Ovary (tissue), 9 donors: ENCODE measurements around the gene USP9X. TPM values are rescaled to one million over a fixed set of nuclear protein-coding genes. Genes with fewer than 3 reads are reported as not detected.

ENCODE experiments used
- DNase-seq, 5 donors: peaks; one replicate each; pipeline ENCODE4 v3.0.0-alpha.2; 2019 to 2020
- H3K27ac ChIP-seq, 2 donors: fragments of 200-600 bp; one replicate each; pipeline versions ENCODE4 v1.5.1 to v1.8.0; 2019 to 2022
- H3K27me3 ChIP-seq: fragments of 200-600 bp; one replicate; pipeline ENCODE4 v1.8.0; 2022
- H3K36me3 ChIP-seq: fragments of 200-600 bp; sonication (generic); one replicate; pipeline ENCODE4 v1.5.1; 2019
- H3K4me1 ChIP-seq: one replicate; pipeline ENCODE4 v1.8.1; 2013; ENCODE audit warnings: mild to moderate bottlenecking, moderate library complexity; ENCODE audit not compliant: insufficient read depth
- H3K4me3 ChIP-seq: fragments of 200-600 bp; sonication (generic); one replicate; pipeline ENCODE4 v1.5.1; 2017
- H3K9me3 ChIP-seq, 2 donors: fragments of 200-600 bp in 1 of 2; sonication (generic) in 1 of 2; one replicate each; pipeline versions ENCODE4 v1.5.1 to v1.8.1; 2013 to 2019; ENCODE audit warnings: mild to moderate bottlenecking in 1 of 2, moderate library complexity in 1 of 2
- EP300 ChIP-seq: sonication (generic); formaldehyde crosslinking; IDR thresholded peaks from one replicate; pipeline ENCODE4 v1.6.1; 2017; ENCODE audit warnings: antibody characterized with exemption
- POLR2A ChIP-seq: fragments of 450-650 bp; IDR thresholded peaks from one replicate; pipeline ENCODE4 v1.6.1; 2017; ENCODE audit warnings: antibody characterized with exemption, mild to moderate bottlenecking, moderate library complexity
- WGBS, 3 donors: extraction: QIAGEN DNeasy Blood & Tissue Kit in 1 of 3; methylation state at CpG; one replicate each; pipeline versions ENCODE4 v1.1.5 to v1.1.7; 2013 to 2017; 5-methylcytosine and 5-hydroxymethylcytosine counted together
- intact Hi-C, 4 donors: fragments of 100-400 bp; cut with DNase I; formaldehyde crosslinking; loops; one replicate each; pipeline versions ENCODE4 v1.11.0 to v1.15.1; 2022 to 2023
- polyA plus RNA-seq, 2 donors: library from polyadenylated mRNA; stranded (reverse); fragments of 200-250 nt in 1 of 2; fragments of 350-450 nt in 1 of 2; fragmentation: Illumina TruSeq in 1 of 2; extraction: RNeasy Lipid Tissue Mini Kit (QIAGEN cat#74804) in 1 of 2; gene quantifications; one replicate each; pipeline ENCODE4 v1.2.3, GENCODE V29; 2013 to 2014
- total RNA-seq, 7 donors: library from RNA; depleted of rRNA in 2 of 7; stranded (reverse); fragments of >200 nt in 2 of 7; fragmentation: NEBNext Ultra II Directional in 3 of 7; extraction: Animal tissue kit (Norgen Biotek cat#: 25700) in 3 of 7; gene quantifications; one replicate each; pipeline versions ENCODE4 v1.1.0 to v1.2.4, GENCODE V29; 2016 to 2023
- TF ChIP-seq, protein P1 (sequence below), 3 donors: fragments of 450-650 bp in 2 of 3; fragments of 200-600 bp in 1 of 3; IDR thresholded peaks; one replicate each; pipeline versions ENCODE4 v1.5.1 to v1.8.0; 2016 to 2022; ENCODE audit warnings: antibody characterized with exemption in 3 of 3, mild to moderate bottlenecking in 1 of 3
- donor health status: DM: no; HTN: no; CAD: no; lungs with moderate emphysema.
- donor health status: DM: no; HTN: no; CAD: no.
- donor health status: Bipolar disorder and iron deficiency.
- donor health status: DM: yes; HTN: yes; CAD: no.
- donor health status: DM: no; HTN: no; CAD: no.
- donor health status: DM: yes; HTN: yes; CAD: no.

The USP9X gene
- total and polyA plus RNA-seq, 9 donors, result 14.2 to 95.1 (median 60.0) TPM

DNA sequence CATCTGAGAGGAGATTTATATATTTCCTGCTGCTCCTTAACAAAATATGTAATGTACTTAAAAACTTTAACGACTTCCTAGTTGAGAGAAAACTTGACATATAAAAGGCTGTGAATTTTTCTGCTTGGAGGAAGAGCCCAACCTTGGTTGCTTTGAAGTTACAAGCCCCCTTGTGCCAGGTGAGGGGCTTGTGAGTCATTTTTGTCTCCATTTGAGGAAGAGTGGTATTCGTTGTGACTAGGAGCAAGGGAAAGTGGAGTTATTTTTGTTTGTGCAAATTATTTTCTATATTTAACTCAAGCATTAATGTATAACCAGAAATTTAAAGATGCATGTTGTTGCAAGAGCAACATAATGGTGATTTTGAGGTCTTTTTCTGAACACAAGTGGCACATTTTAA, 149.7 kb downstream of the USP9X start:
- H3K4me3 ChIP-seq, result no peak overlapping the region
- no peaks in the 10 kb centered on the region for H3K36me3 ChIP-seq
- H3K4me1 ChIP-seq, result no peaks in the 10 kb centered on the region
- H3K27me3 ChIP-seq, result no peaks in the 10 kb centered on the region
- DNase-seq, result no peak
- TF ChIP-seq EP300, result no peak
- TF ChIP-seq, protein P1, sequence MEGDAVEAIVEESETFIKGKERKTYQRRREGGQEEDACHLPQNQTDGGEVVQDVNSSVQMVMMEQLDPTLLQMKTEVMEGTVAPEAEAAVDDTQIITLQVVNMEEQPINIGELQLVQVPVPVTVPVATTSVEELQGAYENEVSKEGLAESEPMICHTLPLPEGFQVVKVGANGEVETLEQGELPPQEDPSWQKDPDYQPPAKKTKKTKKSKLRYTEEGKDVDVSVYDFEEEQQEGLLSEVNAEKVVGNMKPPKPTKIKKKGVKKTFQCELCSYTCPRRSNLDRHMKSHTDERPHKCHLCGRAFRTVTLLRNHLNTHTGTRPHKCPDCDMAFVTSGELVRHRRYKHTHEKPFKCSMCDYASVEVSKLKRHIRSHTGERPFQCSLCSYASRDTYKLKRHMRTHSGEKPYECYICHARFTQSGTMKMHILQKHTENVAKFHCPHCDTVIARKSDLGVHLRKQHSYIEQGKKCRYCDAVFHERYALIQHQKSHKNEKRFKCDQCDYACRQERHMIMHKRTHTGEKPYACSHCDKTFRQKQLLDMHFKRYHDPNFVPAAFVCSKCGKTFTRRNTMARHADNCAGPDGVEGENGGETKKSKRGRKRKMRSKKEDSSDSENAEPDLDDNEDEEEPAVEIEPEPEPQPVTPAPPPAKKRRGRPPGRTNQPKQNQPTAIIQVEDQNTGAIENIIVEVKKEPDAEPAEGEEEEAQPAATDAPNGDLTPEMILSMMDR (IDR thresholded peaks at IDR 0.05), result no peak
- intact Hi-C loops, result no loop called here
- no peak overlapping the region for H3K27ac ChIP-seq
- H3K9me3 ChIP-seq, result no peaks in the 10 kb centered on the region
- WGBS, 3 donors, result 70 to 73% (median 71%) methylated on average over 2 of the region's 2 CpGs

- Histone ChIP-seq H3K4me1 (no peaks in the 10 kb centered on the region), H3K27me3 (no peaks in the 10 kb centered on the region), H3K27ac (no peak overlapping the region), H3K9me3 (no peaks in the 10 kb centered on the region), H3K4me3 (no peak overlapping the region), H3K36me3 (no peaks in the 10 kb centered on the region)
- no peak for TF ChIP-seq POLR2A
- TF ChIP-seq, protein P1 (IDR thresholded peaks at IDR 0.05), result no peak
- intact Hi-C loops, result no loop called here
- DNase-seq, result no peak
Measured at GRCh38 chrX:41236629-41237028, 151.4 kb downstream of the USP9X start.

GRCh38 chrX:41240509-41240908, 155.3 kb downstream of the USP9X start:
- intact Hi-C loops, result loop anchor here in 1 of 4 donors (10.0 kb wide), 1 partner anchor 56 kb away; no protein-coding TSS in a partner anchor
- no peaks in the 10 kb centered on the region for H3K9me3 ChIP-seq
- TF ChIP-seq, protein P1 (IDR thresholded peaks at IDR 0.05), result no peak
- no peak for TF ChIP-seq EP300
- TF ChIP-seq POLR2A, result no peak
- WGBS, 3 donors, result 68 to 81% (median 81%) methylated on average over 3 of the region's 3 CpGs
- H3K27ac ChIP-seq, result no peak overlapping the region
- H3K4me1 ChIP-seq, result no peaks in the 10 kb centered on the region
- DNase-seq, result no peak
- H3K27me3 ChIP-seq, result no peaks in the 10 kb centered on the region
- no peaks in the 10 kb centered on the region for H3K36me3 ChIP-seq
- H3K4me3 ChIP-seq, result no peak overlapping the region

DNA sequence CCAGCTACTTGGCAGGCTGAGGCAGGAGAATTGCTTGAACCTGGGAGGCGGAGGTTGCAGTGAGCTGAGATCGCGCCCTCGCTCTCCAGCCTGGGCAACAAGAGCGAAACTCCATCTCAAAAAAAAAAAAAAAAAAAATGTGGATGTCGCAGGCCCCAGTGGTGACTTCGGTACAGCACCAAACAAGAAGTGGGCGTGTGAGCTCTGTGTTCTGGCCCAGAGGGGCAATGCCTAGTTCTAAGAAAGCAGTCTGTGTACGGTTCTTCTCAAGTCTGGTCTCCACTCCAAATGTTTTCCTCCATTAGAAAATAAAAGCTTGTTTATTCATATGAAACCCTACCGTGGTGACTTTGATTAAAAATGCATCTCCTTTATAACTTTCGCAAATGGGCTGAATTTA, 156.7 kb downstream of the USP9X start:
- no peak for TF ChIP-seq EP300
- no peak for TF ChIP-seq POLR2A
- TF ChIP-seq, protein P1 (IDR thresholded peaks at IDR 0.05), result no peak
- Histone ChIP-seq H3K27me3 (no peaks in the 10 kb centered on the region), H3K27ac (no peak overlapping the region), H3K4me3 (no peak overlapping the region), H3K9me3 (no peaks in the 10 kb centered on the region), H3K36me3 (no peaks in the 10 kb centered on the region), H3K4me1 (peaks cover 1% of the 10 kb centered on the region)
- intact Hi-C loops, result loop anchor here in 1 of 4 donors (10.0 kb wide), 1 partner anchor 57 kb away; no protein-coding TSS in a partner anchor
- no peak for DNase-seq
- WGBS, 3 donors, result 86 to 88% (median 88%) methylated on average over 11 of the region's 11 CpGs
